OCI-LY7 (cell line): Measurements from ENCODE around the gene C1orf159. TPM values are rescaled to one million over a fixed set of nuclear protein-coding genes. Genes with fewer than 3 reads are reported as not detected.

Experiments
- BruUV-seq: library from RNA; stranded (reverse); fragments of 400-500 nt; replicated peaks from 2 replicates; lab custom pipeline; 2021; lab: Mats Ljungman, UMichigan
- CTCF ChIA-PET: fragments of 300-600 bp; sonication (Branson Sonifier 250); formaldehyde crosslinking; loops from one replicate; lab custom pipeline; 2022; ENCODE audit warnings: antibody characterized with exemption; ENCODE audit not compliant: unreplicated experiment; lab: Charles Lee
- POLR2A ChIA-PET: fragments of 300-600 bp; sonication (Branson Sonifier 250); formaldehyde crosslinking; loops from one replicate; lab custom pipeline; 2022; ENCODE audit warnings: antibody characterized with exemption; lab: Charles Lee
- DNase-seq: peaks from one replicate; pipeline ENCODE4 v3.0.0-alpha.2; 2015; ENCODE audit warnings: low spot score
- H2AFZ ChIP-seq: fragments of 200-600 bp; sonication (generic), shearing (Covaris generic); 2 replicates; pipeline ENCODE4 v1.6.1; 2014; ENCODE audit warnings: mild to moderate bottlenecking, antibody characterized with exemption, low read length, moderate library complexity
- H3K27ac ChIP-seq: fragments of 200-600 bp; sonication (generic); 2 replicates; pipeline ENCODE4 v1.5.1; 2014; ENCODE audit warnings: mixed run types, low read depth, mild to moderate bottlenecking, moderate library complexity, low read length, inconsistent platforms; ENCODE audit not compliant: poor library complexity, severe bottlenecking
- H3K36me3 ChIP-seq: fragments of 200-600 bp; sonication (generic); 2 replicates; pipeline ENCODE4 v1.6.1; 2014; ENCODE audit warnings: mild to moderate bottlenecking, antibody characterized with exemption, low read length, moderate library complexity, mixed read lengths; ENCODE audit not compliant: insufficient read depth
- H3K4me1 ChIP-seq: fragments of 200-600 bp; sonication (generic); 2 replicates; pipeline ENCODE4 v1.5.1; 2014; ENCODE audit warnings: mild to moderate bottlenecking, low read length; ENCODE audit not compliant: insufficient read depth, poor library complexity, severe bottlenecking
- H3K4me2 ChIP-seq: fragments of 200-600 bp; sonication (generic); 2 replicates; pipeline ENCODE4 v1.6.1; 2014; ENCODE audit warnings: mild to moderate bottlenecking, low read length
- H3K4me3 ChIP-seq: fragments of 200-600 bp; sonication (generic); 2 replicates; pipeline ENCODE4 v1.5.1; 2014; ENCODE audit warnings: mild to moderate bottlenecking, low read depth, low read length; ENCODE audit not compliant: poor library complexity, severe bottlenecking
- H3K79me2 ChIP-seq: fragments of 200-600 bp; sonication (generic); 2 replicates; pipeline ENCODE4 v1.6.1; 2016; ENCODE audit warnings: low read depth, mild to moderate bottlenecking, low read length, moderate library complexity, mixed read lengths; ENCODE audit not compliant: insufficient read depth
- H3K9me2 ChIP-seq: fragments of 200-600 bp; sonication (generic); 2 replicates; pipeline ENCODE4 v1.6.1; 2016; ENCODE audit warnings: mild to moderate bottlenecking, low read length, mixed read lengths; ENCODE audit not compliant: insufficient read depth
- H3K9me3 ChIP-seq: fragments of 200-600 bp; sonication (generic); 2 replicates; pipeline ENCODE4 v1.6.1; 2014; ENCODE audit warnings: mild to moderate bottlenecking, mixed run types, low read length, mixed read lengths
- H4K20me1 ChIP-seq: fragments of 200-600 bp; sonication (generic); 2 replicates; pipeline ENCODE4 v1.6.1; 2014; ENCODE audit warnings: mild to moderate bottlenecking, antibody characterized with exemption, low read length, moderate library complexity, mixed read lengths; ENCODE audit not compliant: insufficient read depth
- CTCF ChIP-seq: fragments of 200-600 bp; sonication (generic); conservative IDR thresholded peaks from 2 replicates; pipeline ENCODE4 v1.5.1; 2014; ENCODE audit warnings: mild to moderate bottlenecking, antibody characterized with exemption, low read length, moderate library complexity, mixed read lengths
- EZH2phosphoT487 ChIP-seq: fragments of 200-600 bp; sonication (generic); IDR thresholded peaks from 2 replicates; pipeline ENCODE4 v1.6.1; 2018; ENCODE audit warnings: low read depth, borderline replicate concordance, mild to moderate bottlenecking, mixed run types, antibody characterized with exemption, low read length, moderate library complexity, mixed read lengths
- intact Hi-C: fragments of 100-400 bp; cut with micrococcal nuclease; formaldehyde crosslinking; loops from one replicate; pipeline ENCODE4 v1.10.0; 2022; ENCODE audit not compliant: unreplicated experiment
- total RNA-seq, 2 experiments: library from RNA; depleted of rRNA in 1 of 2; stranded (reverse); fragments of >200 nt in 1 of 2; shearing (Covaris generic) in 1 of 2; gene quantifications; 2 replicates each; pipeline ENCODE4 v1.2.3, GENCODE V29; 2014 to 2022

The C1orf159 gene
- total RNA-seq, 2 experiments from 2014 or later = 24.5 to 27.6 TPM

DNA sequence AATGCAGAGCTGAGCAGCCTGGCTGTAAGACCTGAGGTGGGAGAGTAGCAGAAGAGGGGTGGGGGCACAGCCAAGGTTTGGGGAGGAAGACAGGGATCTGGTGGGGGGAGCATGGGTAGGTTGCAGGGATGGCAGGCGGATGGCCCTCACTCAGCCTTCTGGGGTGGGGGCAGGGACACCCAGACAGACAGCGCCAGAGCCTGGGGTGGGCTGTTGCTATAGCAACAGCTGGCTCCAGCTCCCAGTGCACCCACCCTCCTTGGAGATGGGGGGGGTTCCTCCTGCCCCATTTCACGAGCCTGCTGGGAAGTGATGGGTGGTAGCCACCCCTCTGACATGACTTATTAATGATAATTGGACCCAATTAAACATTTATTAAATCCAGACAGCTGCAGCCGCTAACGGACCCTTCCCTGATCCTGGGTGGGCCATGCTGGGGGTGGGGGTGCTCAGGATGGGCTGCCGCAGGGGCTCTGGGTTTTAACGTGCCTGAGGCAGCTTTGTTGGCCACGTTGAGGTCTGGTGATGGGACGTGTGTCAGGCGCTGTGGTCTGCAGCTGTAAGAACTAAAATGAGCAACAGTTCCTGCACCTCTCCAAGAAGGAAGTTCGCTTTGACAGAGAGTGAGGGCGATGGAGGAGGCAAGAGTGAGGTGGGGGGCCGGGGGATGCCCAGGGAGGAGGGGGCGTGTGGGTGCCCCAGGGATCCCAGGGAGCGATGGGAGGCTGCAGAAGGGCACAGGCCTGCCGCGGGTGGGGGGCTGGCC lies 76.6 kb downstream of the C1orf159 start:
- no peak overlapping the region for H3K4me3 ChIP-seq
- no peak overlapping the region for H3K27ac ChIP-seq
- TF ChIP-seq EZH2phosphoT487 (no peak), CTCF (no peak)
- H3K4me2 ChIP-seq = no peak overlapping the region
- DNase-seq = no peak
- intact Hi-C loops = loop anchor here (10.0 kb wide), 2 partner anchors 55 to 195 kb away; partner anchors contain the start of genes B3GALT6, PERM1 and SDF4
- H3K9me2 ChIP-seq = no peaks in the 10 kb centered on the region
- H2AFZ ChIP-seq = no peak overlapping the region
- POLR2A ChIA-PET = no interaction called here
- CTCF ChIA-PET = no interaction called here
- H4K20me1 ChIP-seq = no peaks in the 10 kb centered on the region
- no peaks in the 10 kb centered on the region for H3K36me3 ChIP-seq
- H3K9me3 ChIP-seq = no peaks in the 10 kb centered on the region
- H3K79me2 ChIP-seq = no peaks in the 10 kb centered on the region
- no TSS peak for BruUV-seq
- peaks cover 15% of the 10 kb centered on the region for H3K4me1 ChIP-seq

DNA sequence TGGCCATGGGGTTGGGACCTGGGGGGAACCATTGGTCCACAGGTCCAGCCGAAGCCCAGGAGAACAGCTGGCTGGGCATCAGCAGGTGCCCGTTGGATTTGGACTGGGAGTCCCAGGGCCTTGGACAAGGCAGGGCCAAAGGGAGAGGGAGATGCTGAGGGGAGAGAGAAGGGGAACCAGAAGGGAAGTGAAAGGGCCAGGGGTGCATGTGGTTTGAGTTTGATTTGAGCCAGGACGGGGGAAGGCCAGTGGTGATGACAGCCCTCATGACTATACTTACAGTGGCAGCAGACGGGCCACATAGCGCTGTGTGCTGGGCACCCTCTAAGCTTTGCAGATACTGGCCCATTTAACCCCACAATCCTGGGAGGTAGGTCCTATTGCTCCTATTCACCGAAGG lies 77.2 kb downstream of the C1orf159 start:
- H3K79me2 ChIP-seq = no peaks in the 10 kb centered on the region
- H3K9me2 ChIP-seq = no peaks in the 10 kb centered on the region
- peak; percentile 30 for DNase-seq
- peaks cover 15% of the 10 kb centered on the region for H3K4me1 ChIP-seq
- BruUV-seq = no TSS peak
- no peak overlapping the region for H3K4me2 ChIP-seq
- H3K4me3 ChIP-seq = no peak overlapping the region
- H3K36me3 ChIP-seq = no peaks in the 10 kb centered on the region
- H3K9me3 ChIP-seq = no peaks in the 10 kb centered on the region
- H4K20me1 ChIP-seq = no peaks in the 10 kb centered on the region
- intact Hi-C loops = loop anchor here (10.0 kb wide), 2 partner anchors 54 to 196 kb away; partner anchors contain the start of genes B3GALT6, PERM1 and SDF4
- no peak for TF ChIP-seq EZH2phosphoT487
- H3K27ac ChIP-seq = no peak overlapping the region
- no peak overlapping the region for H2AFZ ChIP-seq
- CTCF ChIA-PET = no interaction called here
- POLR2A ChIA-PET = no interaction called here

DNA sequence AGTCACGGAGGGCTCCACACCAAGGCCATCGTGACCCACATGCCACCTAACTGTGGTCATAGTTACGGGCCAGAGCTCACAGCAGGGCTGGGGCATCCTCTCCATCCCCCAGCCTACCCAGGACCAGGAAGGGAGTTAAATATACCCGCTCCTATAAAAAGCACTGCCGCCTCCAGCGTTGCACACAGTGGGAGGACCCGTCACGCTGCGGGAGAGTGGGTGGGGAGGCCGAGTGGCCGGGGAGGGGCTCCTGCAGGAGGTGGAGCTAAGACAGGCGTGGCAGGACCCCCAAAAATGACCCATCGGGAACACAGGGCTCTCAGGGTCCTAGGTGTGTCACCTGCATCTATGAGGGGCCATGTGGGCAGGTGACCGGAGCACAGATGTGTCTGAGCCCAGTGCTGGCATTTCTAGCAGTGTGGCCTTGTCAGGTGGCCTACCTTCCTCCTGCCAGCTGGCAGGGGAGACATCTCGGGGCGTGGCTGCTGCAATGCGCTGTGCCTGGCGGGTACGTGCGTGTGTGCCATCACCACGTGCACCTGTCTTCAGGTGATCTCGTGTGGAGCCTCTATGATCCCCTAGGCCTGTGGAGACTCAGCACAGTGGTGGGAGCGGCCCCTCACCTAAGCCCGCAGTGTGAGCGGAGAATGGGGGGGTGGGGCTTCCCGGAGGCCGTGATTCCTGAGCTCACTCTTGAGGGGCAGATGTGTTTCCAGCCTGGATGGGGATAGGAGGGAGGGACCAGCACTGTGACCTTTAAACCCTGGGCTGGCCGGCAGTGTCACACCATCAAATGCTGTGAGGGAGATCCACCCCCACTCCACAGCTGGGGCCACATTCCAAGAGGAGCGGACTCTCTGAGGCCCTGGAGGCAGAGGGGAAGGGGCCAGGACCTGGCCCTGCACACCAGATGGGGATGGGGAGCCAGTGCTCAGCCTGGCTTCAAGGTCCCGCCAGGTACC lies 78.2 kb downstream of the C1orf159 start:
- Histone ChIP-seq H3K79me2 (no peaks in the 10 kb centered on the region), H3K9me2 (no peaks in the 10 kb centered on the region), H2AFZ (no peak overlapping the region), H3K9me3 (no peaks in the 10 kb centered on the region), H3K4me3 (no peak overlapping the region), H3K4me1 (peaks cover 17% of the 10 kb centered on the region), H3K4me2 (no peak overlapping the region), H3K36me3 (no peaks in the 10 kb centered on the region), H4K20me1 (no peaks in the 10 kb centered on the region), H3K27ac (no peak overlapping the region)
- TF ChIP-seq CTCF = no peak
- TF ChIP-seq EZH2phosphoT487 = no peak
- intact Hi-C loops = loop anchor here (10.0 kb wide), 2 partner anchors 53 to 197 kb away; partner anchors contain the start of genes B3GALT6, PERM1 and SDF4
- BruUV-seq = no TSS peak
- ChIA-PET POLR2A (no interaction called here), CTCF (no interaction called here)
- DNase-seq = no peak
